Measurements from ENCODE around the gene DPYD.

DPYD gene

DNA sequence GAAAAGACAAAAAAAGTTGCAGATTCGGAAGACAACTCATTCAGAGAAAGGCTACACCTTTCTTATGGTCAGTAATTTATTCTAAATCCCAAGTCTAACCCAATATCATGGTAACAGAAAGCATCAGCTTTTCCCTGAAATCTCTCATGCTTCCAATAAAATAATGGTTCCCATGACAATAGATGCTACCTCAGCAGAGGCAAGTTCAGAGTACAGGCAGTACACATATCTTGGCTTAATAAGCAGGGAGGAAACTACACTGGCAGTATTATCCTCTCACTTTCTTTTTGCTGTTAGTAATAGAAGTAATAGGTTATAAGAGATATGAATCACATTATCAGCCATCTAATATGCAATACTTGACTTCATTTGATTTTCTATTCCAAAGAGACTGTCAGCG, 137.1 kb downstream of the DPYD start:
- DNase-seq, result no peak

- DNase-seq, result no peak
Measured at GRCh38 chr1:97781762-97782337, 139.0 kb downstream of the DPYD start.

- no peak for DNase-seq
Measured at GRCh38 chr1:97780884-97781283, 139.9 kb downstream of the DPYD start.

DNA sequence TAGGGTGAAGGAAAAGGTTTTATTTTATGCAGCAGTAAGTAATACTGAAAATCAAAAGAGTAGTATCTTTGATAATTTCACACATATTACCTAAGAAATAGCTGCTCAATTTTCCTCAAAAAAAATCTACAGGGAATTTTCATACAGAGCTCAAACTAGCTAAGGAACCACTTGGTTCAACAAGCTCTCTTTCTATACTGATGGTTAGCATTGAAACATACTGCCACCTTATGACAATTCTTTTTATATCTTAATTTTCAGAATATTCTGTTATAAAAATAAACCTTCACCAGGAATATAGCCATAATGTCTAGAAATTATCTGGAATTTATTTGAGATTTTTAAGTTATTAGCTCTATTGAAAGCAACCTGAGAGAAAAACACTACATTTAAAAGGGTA, 142.1 kb downstream of the DPYD start:
- peak; percentile 27 for DNase-seq

- DNase-seq, result peak; percentile 60
Measured at GRCh38 chr1:97770376-97770775, 150.5 kb downstream of the DPYD start.

GRCh38 chr1:97767381-97767780, 153.5 kb downstream of the DPYD start:
- DNase-seq, result no peak

DNA sequence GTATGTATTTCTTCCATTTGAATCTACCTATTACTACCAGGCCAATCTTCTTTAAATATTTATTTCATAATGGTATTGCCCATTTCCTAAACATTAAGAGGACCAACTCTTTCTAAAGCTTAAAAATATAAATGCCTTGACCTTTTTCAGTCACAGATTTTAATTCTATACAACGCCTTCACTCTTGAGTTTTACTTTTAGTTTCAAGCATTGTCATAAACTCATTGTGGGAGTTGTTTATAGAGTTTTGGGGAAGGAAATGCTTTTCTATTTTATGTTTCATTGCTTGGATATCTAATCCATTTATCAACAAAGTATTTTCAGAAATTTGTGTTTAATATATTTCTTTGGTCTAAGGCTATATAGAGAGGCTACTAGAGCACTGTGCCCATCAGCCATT, 155.8 kb downstream of the DPYD start:
- DNase-seq, result no peak

- DNase-seq, result no peak
Measured at GRCh38 chr1:97761637-97762036, 159.2 kb downstream of the DPYD start.

DNA sequence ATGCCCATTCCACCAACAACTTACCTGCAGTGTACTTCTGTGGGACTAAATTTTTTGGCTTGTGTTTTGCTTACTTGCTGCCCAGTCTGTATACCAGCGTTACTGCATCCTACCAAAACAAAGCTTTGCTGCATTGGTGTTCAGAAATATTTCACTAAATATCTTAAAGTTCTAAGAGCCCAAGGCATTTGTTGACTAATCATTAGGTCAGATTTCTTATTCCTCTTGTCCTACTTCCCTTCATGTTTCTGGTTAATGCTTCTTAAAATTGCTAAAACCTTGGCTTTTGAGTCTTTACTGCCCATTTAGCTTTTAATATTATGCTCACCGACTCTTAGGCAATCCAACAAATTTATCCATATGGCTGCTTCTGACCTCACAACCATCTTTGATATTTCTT, 161.8 kb downstream of the DPYD start:
- peak; percentile 74 for DNase-seq

GRCh38 chr1:97758541-97759057, 162.2 kb downstream of the DPYD start:
- DNase-seq, result no peak

GRCh38 chr1:97745912-97746311, 174.9 kb downstream of the DPYD start:
- peak; percentile 50 for DNase-seq

GRCh38 chr1:97744977-97745376, 175.9 kb downstream of the DPYD start:
- DNase-seq, result no peak

DNA sequence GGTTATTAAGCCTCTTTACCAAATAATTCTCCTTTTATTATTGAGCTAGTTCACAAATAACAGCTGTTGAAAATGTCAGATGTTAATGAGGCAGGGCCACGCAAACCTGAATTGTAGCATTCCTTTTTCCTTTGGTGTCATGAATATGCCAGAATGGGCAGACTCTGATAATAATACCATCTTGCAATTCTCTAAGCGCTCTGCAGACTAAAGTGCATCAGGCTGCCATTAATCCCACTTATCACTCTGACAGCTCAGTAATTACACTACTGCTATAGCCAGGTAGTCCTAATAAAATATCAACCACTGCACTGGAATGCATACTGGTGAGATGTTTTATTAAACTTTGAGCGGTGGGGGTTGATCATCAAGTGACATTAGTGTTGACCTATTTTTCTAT, 177.7 kb downstream of the DPYD start:
- DNase-seq, result no peak

DNA sequence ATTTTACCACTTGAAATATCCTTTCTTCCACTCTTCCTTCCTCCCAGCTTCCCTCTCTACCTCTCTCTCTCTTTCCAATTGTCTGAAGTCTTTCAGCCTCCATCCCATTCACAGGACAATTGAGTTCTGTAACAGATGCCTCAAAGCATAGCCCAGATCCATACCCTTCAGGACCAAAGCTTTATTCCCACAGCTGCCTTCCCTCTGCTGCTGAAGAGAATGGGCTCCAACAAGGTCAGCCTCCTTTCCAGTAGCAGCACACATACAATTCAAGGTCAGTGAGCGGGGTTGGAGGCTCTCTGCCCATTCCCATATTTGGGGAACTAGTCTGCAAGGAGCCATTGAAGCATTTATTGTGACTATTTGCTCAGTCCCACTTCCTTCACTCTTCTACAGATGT, 179.9 kb downstream of the DPYD start:
- no peak for DNase-seq

- peak; percentile 67 for DNase-seq
Measured at GRCh38 chr1:97739596-97740103, 181.2 kb downstream of the DPYD start.

GRCh38 chr1:97738270-97738669, 182.6 kb downstream of the DPYD start:
- DNase-seq, result no peak

- no peak for DNase-seq
Measured at GRCh38 chr1:97730271-97730670, 190.6 kb downstream of the DPYD start.

DNA sequence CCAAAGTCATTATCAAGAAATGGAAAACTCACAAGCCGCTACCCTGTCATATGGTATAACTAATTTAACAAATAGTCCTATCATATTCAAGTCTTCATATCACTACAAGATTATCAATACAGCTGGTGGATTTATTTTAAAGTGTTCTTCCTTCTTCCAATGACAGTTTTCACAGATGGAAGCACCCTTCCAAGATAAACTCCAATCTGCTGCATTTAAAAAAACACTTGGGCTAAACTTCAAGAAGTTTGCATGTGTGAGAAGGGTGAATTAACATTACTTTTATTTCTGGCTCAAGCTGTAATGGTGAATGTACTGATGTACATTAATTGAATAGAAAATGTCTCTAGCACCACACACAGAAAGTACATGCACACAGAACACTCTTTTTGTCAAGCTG, 192.4 kb downstream of the DPYD start:
- DNase-seq, result no peak

GRCh38 chr1:97727029-97727428, 193.8 kb downstream of the DPYD start:
- no peak for DNase-seq

DNA sequence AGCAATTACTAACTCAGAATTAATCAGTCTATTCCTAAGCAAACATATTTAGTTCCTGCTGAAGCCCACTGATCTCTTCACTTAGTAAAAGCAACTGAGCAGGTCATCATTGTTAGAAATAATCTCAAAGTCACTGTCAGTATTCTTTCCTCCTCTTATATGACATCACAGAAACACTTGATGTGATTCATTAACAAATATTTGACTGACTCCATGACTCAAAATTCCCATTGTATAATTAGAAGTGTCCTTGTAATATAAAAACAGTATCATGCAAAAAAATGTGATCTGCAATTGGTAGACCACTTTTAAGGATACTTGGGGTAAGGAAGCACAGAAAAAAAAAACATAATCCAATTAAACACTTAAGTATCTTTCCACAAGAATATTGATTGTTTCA, 194.4 kb downstream of the DPYD start:
- peak; percentile 48 for DNase-seq

GRCh38 chr1:97721221-97721620, 199.6 kb downstream of the DPYD start:
- DNase-seq, result peak; percentile 7

- DNase-seq, result no peak
Measured at GRCh38 chr1:97712980-97713379, 207.9 kb downstream of the DPYD start.

GRCh38 chr1:97711858-97712257, 209.0 kb downstream of the DPYD start:
- no peak for DNase-seq

DNA sequence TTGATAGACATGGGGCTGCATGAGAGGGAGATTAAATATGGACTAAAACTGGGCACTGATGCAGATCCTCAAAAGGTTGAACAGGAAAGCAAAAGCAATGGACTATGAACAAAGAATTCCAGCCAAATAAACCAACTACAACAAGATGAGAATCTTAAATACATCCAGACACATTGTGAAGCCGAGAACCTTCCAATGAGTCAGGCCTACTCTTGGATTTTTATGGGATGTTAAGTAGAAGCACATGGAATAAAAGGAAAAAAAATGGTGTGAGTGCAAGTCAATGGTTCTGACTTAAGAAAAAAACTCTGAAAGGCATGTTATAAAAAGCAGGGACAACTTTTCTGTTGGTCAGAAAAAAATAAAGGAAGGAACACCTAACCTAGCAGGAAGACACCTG, 227.2 kb downstream of the DPYD start:
- DNase-seq, result no peak

GRCh38 chr1:97691325-97691724, 229.5 kb downstream of the DPYD start:
- no peak for DNase-seq

All from HCEC 1CT (cell line).